ENCODE measurements around the gene CPAMD8. TPM values are rescaled to one million over a fixed set of nuclear protein-coding genes. Genes with fewer than 3 reads are reported as not detected.

The CPAMD8 gene
- total RNA-seq, 1 donor from 2014 or later: 16.3 TPM

DNA sequence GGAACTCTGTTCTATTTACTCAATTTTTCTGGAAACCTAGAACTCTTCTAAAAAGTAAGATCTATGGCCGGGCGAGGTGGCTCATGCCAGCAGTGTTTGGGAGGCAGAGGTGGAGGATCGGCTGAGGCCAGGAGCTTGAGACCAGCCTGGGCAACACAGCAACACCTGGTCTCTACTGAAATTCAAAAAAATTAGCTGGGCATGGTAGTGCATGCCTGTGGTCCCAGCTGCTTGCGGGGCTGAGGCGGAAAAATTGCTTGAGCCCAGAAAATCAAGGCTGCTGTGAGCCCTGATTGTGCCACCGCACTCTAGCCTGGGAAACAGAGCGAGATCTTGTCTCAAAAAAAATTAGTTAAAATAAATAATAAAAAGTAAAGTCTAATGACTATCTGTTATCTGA is 109.2 kb downstream of the CPAMD8 start:
- H3K27me3 Mint-ChIP-seq (ENCODE audit: insufficient read depth, low read depth): peaks cover 4% of the 10 kb centered on the region
- peaks cover 4% of the 10 kb centered on the region for H3K36me3 Mint-ChIP-seq

GRCh38 chr19:16915734-16916133 is 110.9 kb downstream of the CPAMD8 start:
- H3F3A ChIP-seq (ENCODE audit: low read depth): no peaks in the 10 kb centered on the region
- no peak overlapping the region for H3K4me2 ChIP-seq
- no peak overlapping the region for H3K27ac Mint-ChIP-seq
- no peak overlapping the region for H3K9ac ChIP-seq
- peaks cover 4% of the 10 kb centered on the region for H3K36me3 Mint-ChIP-seq
- H3K27me3 ChIP-seq: no peaks in the 10 kb centered on the region
- DNase-seq (ENCODE audit: low spot score): no peak
- H3K9me3 Mint-ChIP-seq: peaks cover 27% of the 10 kb centered on the region
- TF ChIP-seq, protein P1, sequence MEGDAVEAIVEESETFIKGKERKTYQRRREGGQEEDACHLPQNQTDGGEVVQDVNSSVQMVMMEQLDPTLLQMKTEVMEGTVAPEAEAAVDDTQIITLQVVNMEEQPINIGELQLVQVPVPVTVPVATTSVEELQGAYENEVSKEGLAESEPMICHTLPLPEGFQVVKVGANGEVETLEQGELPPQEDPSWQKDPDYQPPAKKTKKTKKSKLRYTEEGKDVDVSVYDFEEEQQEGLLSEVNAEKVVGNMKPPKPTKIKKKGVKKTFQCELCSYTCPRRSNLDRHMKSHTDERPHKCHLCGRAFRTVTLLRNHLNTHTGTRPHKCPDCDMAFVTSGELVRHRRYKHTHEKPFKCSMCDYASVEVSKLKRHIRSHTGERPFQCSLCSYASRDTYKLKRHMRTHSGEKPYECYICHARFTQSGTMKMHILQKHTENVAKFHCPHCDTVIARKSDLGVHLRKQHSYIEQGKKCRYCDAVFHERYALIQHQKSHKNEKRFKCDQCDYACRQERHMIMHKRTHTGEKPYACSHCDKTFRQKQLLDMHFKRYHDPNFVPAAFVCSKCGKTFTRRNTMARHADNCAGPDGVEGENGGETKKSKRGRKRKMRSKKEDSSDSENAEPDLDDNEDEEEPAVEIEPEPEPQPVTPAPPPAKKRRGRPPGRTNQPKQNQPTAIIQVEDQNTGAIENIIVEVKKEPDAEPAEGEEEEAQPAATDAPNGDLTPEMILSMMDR (IDR thresholded peaks at IDR 0.05): no peak
- TF ChIP-seq EZH2 (IDR thresholded peaks at IDR 0.05) (no peak), EZH2phosphoT487 (IDR thresholded peaks at IDR 0.05) (no peak)
- no peak overlapping the region for H3K4me3 Mint-ChIP-seq
- H3K27ac ChIP-seq: no peak overlapping the region
- no peaks in the 10 kb centered on the region for H3K4me1 Mint-ChIP-seq
- no peaks in the 10 kb centered on the region for H4K20me1 ChIP-seq (ENCODE audit: low read depth)
- H3K79me2 ChIP-seq (ENCODE audit: low read depth): no peaks in the 10 kb centered on the region
- no peak overlapping the region for H3K4me3 ChIP-seq
- H2AFZ ChIP-seq (replicated peaks): no peak overlapping the region
- H3K36me3 ChIP-seq: no peaks in the 10 kb centered on the region
- H3K9me3 ChIP-seq (ENCODE audit: low read depth): peaks cover 8% of the 10 kb centered on the region
- H3K27me3 Mint-ChIP-seq (ENCODE audit: insufficient read depth, low read depth): peaks cover 4% of the 10 kb centered on the region
- H3K4me1 ChIP-seq: no peaks in the 10 kb centered on the region

More for the DNA sequence above, 109.2 kb downstream of the CPAMD8 start:
- DNase-seq (ENCODE audit: low spot score): no peak
- Histone ChIP-seq H3K36me3 (no peaks in the 10 kb centered on the region), H3K9ac (no peak overlapping the region), H3F3A (ENCODE audit: low read depth) (no peaks in the 10 kb centered on the region), H3K4me3 (no peak overlapping the region), H3K79me2 (ENCODE audit: low read depth) (no peaks in the 10 kb centered on the region), H2AFZ (replicated peaks) (no peak overlapping the region), H3K4me1 (no peaks in the 10 kb centered on the region), H3K4me2 (no peak overlapping the region), H3K9me3 (ENCODE audit: low read depth) (peaks cover 8% of the 10 kb centered on the region), H3K27ac (no peak overlapping the region), H3K27me3 (no peaks in the 10 kb centered on the region), H4K20me1 (ENCODE audit: low read depth) (no peaks in the 10 kb centered on the region)
- Mint-ChIP-seq H3K9me3 (peaks cover 20% of the 10 kb centered on the region), H3K27ac (no peak overlapping the region), H3K4me3 (no peak overlapping the region), H3K4me1 (no peaks in the 10 kb centered on the region)
- TF ChIP-seq EZH2 (IDR thresholded peaks at IDR 0.05) (no peak), EZH2phosphoT487 (IDR thresholded peaks at IDR 0.05) (no peak)
- TF ChIP-seq, protein P1 (IDR thresholded peaks at IDR 0.05): no peak

GRCh38 chr19:16915135-16915534 is 111.5 kb downstream of the CPAMD8 start:
- no peak overlapping the region for H3K27ac ChIP-seq
- Mint-ChIP-seq H3K36me3 (peaks cover 4% of the 10 kb centered on the region), H3K9me3 (peaks cover 30% of the 10 kb centered on the region), H3K4me1 (no peaks in the 10 kb centered on the region), H3K27ac (no peak overlapping the region), H3K27me3 (ENCODE audit: insufficient read depth, low read depth) (peaks cover 4% of the 10 kb centered on the region), H3K4me3 (no peak overlapping the region)
- no peaks in the 10 kb centered on the region for H3K79me2 ChIP-seq (ENCODE audit: low read depth)
- no peaks in the 10 kb centered on the region for H3F3A ChIP-seq (ENCODE audit: low read depth)
- no peak overlapping the region for H3K4me2 ChIP-seq
- TF ChIP-seq, protein P1 (IDR thresholded peaks at IDR 0.05): no peak
- no peak for TF ChIP-seq EZH2phosphoT487 (IDR thresholded peaks at IDR 0.05)
- TF ChIP-seq EZH2 (IDR thresholded peaks at IDR 0.05): no peak
- DNase-seq (ENCODE audit: low spot score): no peak
- H3K4me1 ChIP-seq: no peaks in the 10 kb centered on the region
- no peak overlapping the region for H2AFZ ChIP-seq (replicated peaks)
- no peak overlapping the region for H3K4me3 ChIP-seq
- H3K9ac ChIP-seq: no peak overlapping the region
- H3K27me3 ChIP-seq: no peaks in the 10 kb centered on the region
- H3K36me3 ChIP-seq: no peaks in the 10 kb centered on the region
- peaks cover 8% of the 10 kb centered on the region for H3K9me3 ChIP-seq (ENCODE audit: low read depth)
- H4K20me1 ChIP-seq (ENCODE audit: low read depth): no peaks in the 10 kb centered on the region
